Stimulated activated CD4-positive, alpha-beta T cell treated with anti-CD3 and anti-CD28 coated beads, Interleukin-1b, Interleukin-23, amount 100 ng/mL, for 48 hours (primary cell): ENCODE measurements around the gene PTPN18.
A peak's percentile ranks its signal among the peaks of the same experiment; 100 is the strongest.
"Not testable (repeated sequence)": the region's sequence is repeated elsewhere in the genome, so short reads cannot be mapped to it uniquely, and the experiment has no call there.

Experiments
- DNase-seq: peaks from one replicate; pipeline ENCODE4 v3.0.0-alpha.2; 2020

PTPN18 gene

GRCh38 chr2:130355578-130356431 is at the start of gene PTPN18:
Gene PTPN18 (plus strand): TSS chr2:130356056. CDS start chr2:130356108, 52 bp downstream.
- DNase-seq = peak; percentile 40

DNA sequence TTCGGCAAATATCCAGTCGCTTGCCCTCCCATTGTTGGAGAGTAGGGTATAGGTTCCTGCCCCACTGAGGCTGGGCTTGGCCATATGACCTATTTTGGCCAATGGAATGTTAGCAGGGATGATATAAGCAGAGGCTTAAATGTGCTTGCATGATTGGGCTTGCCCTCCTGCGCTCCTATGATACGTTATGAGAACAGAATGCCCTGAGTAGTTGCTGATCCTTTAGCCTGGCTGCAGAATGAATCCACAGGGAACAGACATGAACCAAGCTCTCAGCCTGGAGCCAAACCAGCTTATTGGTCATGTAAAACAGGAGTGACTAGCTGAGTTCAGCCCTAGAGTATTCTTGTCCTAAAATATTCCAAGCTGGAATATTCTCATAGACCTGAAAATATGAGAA is 48.0 kb upstream of the PTPN18 start:
- DNase-seq = no peak

DNA sequence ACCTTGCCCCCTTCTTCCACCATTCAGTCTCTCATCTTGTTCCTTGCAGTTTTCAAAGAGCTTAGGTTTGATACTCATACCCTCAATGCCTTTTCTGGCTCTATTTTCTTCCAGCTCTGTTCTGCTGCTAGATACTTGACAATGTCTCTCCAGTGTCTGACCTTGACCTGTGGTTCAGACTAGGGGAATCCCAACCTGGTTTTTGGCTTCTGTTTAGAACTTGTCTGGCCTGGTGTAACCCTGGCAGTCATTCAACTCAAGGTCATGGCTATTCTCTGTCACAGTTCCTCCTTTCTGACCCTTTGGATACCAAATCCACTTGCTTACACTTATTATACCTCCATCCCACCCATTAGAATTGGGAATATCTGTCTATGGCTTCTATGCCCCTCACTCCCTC is 45.0 kb upstream of the PTPN18 start:
- no peak for DNase-seq

DNA sequence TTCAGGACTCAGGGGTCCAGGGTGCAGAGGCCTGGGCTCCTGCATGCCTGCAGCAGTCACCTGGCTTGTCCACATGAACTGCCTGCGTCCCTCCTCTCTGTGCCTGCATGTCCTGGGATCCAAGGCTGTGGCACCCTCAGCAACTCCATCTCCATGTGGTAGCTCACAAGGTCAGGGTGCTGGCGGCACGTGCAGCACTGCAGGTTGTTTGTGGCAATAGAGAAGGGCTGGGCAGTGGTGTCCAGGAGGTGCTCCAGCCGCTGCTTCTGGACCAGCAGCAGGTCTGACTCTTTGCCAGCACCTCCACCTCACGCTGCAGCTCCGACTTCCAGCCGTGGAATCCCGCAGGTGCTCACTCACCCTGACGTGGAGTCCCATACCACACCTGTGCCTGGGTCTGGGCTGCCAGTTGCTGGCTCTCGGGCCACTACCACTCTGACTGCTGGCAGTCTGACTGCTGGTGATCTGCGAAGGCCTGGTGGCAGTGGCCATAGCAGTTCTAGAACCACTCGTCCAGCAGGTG is 42.0 kb upstream of the PTPN18 start:
- DNase-seq = no peak

DNA sequence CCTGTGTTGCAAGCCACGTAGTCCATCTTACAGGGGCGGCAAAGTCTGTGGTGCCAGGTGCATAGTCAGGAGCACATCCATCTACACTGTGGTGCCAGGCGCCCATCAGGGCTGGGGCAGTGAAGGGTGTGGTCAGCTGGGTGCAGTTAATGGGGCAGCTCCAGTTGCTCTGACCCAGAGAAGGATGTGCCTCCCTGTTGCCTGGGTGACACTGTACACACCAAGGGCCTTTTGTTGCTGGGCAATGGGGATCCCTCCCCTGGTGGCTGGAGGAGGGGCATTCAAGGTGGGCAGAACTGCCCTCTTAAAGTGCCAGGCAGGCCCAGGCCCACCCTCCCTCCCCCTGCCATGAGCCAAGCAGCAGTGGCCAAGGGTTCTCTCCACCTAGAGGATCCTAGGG is 41.5 kb upstream of the PTPN18 start:
- no peak for DNase-seq

DNA sequence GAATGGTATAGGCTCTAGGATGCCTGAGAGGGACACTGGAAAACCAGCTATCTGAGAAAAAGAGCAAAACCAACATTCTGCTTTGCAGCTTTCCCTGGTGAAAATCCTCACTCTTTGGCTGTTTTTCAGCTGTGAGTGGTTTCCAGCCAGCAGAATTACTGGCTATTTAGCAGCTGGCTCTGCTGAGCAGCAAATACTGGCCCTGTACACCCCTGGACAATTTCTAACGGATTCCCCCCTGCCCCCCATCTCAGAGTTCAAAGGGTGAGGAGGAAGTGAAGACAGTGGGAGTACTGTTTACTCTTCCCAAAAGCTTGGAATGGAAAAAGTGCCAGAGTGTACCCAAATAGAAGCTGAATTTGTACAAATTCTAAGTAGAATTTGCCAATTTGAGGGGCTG is 39.3 kb upstream of the PTPN18 start:
- no peak for DNase-seq

DNA sequence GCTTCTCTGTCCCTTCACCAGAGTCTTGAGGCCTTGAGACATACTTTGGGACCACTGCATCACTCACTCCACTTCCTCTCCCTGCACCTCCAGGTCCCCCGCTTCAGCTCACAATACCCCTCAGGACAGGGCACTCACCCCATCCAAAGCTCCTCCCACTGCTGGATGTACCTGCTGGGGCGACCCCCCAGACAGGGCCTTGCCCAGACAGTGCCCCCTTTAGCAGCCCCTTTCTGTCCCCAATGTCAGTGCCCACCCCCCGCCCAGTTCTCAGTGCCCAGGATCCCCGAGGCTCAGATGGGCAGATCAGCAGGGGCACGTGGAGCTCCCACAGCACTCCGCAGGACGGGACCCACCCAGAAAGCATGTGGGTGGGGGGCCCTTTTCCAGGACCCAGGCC is 37.0 kb upstream of the PTPN18 start:
- DNase-seq = no peak

- no peak for DNase-seq
These were observed 36.3 kb upstream of the PTPN18 start for GRCh38 chr2:130319536-130319935.

DNA sequence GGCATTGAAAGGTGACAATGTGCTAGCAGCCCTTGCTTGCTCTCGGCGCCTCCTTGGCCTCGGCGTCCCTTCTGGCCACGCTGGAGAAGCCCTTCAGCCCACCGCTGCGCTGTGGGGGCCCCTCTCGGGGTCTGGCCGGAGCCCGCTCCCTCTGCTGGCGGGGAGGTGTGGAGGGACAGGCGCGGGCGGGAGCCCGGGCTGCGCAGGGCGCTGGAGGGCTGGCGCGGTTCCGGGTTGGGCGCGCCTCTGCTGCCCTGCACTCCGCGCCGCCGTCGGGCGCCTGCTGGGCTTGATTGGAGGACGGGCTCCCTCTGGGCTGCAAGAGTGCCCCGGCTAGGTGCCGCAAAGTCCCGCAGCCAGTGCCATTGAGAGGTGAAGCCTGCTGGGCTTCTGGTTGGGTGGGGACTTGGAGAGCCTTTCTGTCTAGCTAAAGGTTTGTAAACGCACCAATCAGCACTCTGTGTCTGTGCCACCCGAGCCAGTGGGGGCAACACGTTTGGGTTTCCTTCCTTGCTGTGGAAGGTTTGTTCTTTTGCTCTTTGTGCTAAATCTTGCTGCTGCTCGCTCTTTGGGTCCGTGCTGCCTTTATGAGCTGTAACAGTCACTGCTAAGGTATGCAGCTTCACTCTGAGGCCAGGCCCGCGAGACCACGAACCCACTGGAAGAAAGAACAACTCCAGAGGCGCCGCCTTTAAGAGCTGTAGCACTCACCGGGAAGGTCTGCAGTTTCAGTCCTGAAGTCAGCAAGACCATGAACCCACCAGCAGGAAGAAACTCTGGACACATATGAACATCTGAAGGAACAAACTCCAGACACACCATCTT is 27.9 kb upstream of the PTPN18 start:
- no peak for DNase-seq

- no peak for DNase-seq
These were observed 27.1 kb upstream of the PTPN18 start for GRCh38 chr2:130328710-130329109.

DNA sequence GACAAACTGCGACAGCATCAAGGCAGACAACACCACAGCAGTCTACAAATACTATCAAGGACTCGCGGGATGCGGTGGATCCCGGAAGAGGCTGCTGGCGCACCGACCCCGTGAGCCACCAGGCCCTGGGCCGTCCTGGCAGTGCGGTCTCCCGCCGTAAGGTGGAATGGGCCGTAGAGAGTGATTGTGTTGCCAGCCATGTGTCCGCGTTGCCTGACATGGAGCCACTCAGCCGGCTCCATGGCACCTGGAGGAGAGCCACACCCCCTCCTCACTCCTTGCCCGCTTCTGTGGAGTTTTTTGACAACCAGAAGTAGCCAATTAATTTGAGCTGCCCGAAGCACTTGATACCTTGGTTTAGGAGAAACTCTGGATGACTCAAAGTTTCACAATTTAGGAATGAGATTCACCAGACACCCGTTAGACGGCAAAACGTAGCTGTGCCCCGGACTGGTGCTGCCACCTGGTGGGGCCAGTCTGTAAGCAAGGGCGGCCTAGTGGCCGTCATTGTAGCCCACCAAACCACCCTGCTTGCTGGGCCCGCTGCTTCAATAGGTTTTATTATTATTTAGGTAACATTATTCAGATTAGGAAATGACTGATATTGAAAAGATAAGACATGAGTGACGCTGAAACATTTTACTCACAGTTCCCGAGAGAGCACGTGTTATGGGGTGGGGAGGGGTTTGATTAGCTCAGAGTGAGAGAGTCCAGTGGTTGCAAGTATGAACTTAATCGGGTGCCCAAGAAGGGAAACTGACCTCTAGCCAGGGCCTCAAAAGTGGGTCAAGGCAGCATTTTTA is 23.4 kb upstream of the PTPN18 start:
- DNase-seq = peak; percentile 72

- not testable (repeated sequence) for DNase-seq
These were observed 22.6 kb upstream of the PTPN18 start for GRCh38 chr2:130333253-130333652.

- DNase-seq = no peak
These were observed 21.8 kb upstream of the PTPN18 start for GRCh38 chr2:130334026-130334425.

GRCh38 chr2:130335226-130335625 is 20.6 kb upstream of the PTPN18 start:
- DNase-seq = no peak

- no peak for DNase-seq
These were observed 19.5 kb upstream of the PTPN18 start for GRCh38 chr2:130336150-130336876.

DNA sequence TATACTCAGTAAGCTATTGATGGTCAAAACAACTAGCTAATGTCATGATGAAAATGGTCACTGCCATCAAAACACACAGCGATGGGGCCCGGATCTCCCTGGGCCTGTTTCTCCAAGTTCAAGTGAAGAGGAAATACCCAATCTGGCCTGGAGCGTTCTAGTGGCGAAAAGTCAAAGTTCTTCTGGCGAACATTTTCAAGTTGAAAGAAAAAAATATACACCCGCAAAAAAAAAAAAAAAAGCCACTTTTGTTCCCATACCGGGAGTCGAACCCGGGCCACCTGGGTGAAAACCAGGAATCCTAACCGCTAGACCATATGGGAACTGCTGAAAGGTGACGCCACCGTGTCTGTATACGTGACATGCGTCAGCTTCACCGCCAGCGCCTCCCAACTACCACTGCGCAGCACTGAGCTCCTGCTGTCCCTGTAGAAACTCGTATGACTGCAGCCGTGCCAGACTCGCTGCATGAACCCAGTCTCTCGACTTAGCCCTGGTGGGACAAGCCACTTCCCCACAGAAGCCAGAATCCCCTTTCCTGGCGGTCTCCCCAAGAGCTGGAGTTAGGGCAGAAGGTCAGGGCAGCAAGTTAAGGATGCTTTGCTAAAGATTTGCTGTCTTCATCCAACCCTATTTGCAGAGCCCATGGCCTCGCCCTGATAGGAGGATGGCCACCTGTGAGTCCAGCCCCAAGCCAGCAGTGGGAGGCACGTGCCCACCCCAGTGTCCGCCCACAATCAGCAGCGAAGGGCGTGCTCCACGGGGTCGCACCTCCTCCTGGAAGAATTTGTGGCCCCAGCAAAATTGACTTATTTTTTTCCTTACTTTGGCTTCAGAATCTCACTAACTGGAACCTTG is 18.8 kb upstream of the PTPN18 start:
- DNase-seq = peak; percentile 74

- no peak for DNase-seq
These were observed 18.0 kb upstream of the PTPN18 start for GRCh38 chr2:130337735-130338325.

DNA sequence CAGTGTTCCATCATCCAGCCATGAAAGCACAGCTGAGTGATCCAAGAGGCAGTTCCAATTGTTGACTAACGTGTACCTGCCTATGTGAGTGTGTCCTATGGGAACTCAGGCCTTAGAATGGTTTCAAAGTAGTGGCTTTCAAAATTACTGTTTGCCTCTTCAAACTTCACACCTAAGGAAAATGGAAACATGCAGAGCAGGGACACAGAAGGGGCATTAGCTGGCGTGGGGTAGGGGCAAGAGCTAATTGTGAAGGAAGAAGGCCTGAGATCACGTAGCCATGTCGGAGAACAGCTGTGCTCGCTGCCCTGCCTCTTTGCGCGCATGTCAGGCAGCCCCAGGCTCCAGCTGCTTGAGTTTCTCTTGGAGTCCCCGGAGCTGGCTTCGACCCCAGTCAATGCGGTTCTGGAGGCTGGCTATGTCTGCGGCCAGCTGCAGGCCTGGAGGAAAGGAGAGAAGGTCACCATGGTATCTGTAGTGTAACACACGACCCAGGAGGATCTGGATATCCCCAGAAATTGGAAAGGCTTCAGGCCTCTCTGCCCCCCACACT is 17.0 kb upstream of the PTPN18 start:
- DNase-seq = no peak

DNA sequence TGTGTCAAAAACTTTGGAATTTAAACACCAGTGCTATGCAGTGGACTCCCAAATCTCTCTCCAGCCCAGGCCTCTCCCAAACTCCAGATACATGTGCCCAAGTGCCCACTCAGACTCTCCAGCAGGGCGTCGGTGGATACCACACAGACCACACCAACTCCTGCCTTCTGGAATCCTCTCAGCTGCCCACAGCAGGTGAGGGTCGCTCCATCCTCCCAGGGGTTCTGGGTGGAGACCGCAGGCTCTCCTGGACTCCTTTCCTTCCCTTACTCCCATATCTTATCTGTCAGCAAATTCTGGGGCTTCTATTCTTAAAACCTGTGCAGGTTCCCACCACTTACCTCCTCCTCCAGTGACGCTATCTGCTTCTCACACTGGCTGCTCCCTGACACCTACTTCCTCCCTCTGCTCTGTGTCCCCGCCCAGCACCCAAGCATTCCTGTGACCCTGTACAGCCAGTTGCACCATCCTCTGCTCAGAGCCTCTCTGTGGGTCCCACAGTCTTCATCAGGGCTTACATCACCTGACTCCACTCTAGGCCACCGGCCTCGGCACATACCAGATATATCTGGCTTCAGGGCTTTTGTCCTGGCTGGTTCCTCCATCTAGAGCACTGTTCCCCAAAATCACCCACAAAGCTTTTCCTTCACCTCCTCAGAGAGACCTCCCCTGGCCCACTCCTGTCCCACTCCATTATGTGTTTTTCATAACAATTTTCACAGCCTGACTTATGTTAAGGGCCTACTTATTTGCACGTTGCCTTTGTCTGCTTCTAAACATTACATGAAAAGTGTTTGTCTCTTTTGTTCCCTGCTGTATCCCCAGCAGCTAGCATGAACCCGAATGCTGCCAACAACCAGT is 15.7 kb upstream of the PTPN18 start:
- DNase-seq = no peak
